GM18858 (cell line): ENCODE results near the gene MZF1.
"Not testable (repeated sequence)": the region's sequence is repeated elsewhere in the genome, so short reads cannot be mapped to it uniquely, and the experiment has no call there.

ENCODE experiments used
- ATAC-seq: cut with Tn5 transposase; IDR thresholded peaks from one replicate; pipeline ENCODE4 v1.9.1; 2021; ENCODE audit not compliant: unreplicated experiment

Gene MZF1

GRCh38 chr19:58572818-58573657, at the start of gene MZF1:
MZF1 (minus strand) TSS chr19:58573335; CDS start chr19:58571389, 1,946 bp downstream.
- ATAC-seq, result peak; percentile 36

- ATAC-seq, result not testable (repeated sequence)
Observed at GRCh38 chr19:58607213-58607612, 34.1 kb upstream of the MZF1 start.

- not testable (repeated sequence) for ATAC-seq
Observed at GRCh38 chr19:58606251-58606896, 33.2 kb upstream of the MZF1 start.

- ATAC-seq, result no peak
Observed at GRCh38 chr19:58586133-58586765, 13.1 kb upstream of the MZF1 start.

- no peak for ATAC-seq
Observed at GRCh38 chr19:58585442-58586132, 12.5 kb upstream of the MZF1 start.

GRCh38 chr19:58584498-58585441, 11.6 kb upstream of the MZF1 start:
- no peak for ATAC-seq

GRCh38 chr19:58582985-58583384, 9.8 kb upstream of the MZF1 start:
- ATAC-seq, result no peak

- ATAC-seq, result no peak
Observed at GRCh38 chr19:58581227-58582141, 8.3 kb upstream of the MZF1 start.

- ATAC-seq, result no peak
Observed at GRCh38 chr19:58579473-58580142, 6.5 kb upstream of the MZF1 start.

- no peak for ATAC-seq
Observed at GRCh38 chr19:58578012-58578925, 5.1 kb upstream of the MZF1 start.

GRCh38 chr19:58577581-58577980, 4.4 kb upstream of the MZF1 start:
- not testable (repeated sequence) for ATAC-seq

- ATAC-seq, result peak; percentile 36
Observed at GRCh38 chr19:58575183-58576041, 2.3 kb upstream of the MZF1 start.

GRCh38 chr19:58573658-58574164, 576 bp upstream of the MZF1 start:
- no peak for ATAC-seq

GRCh38 chr19:58572026-58572817, 913 bp downstream of the MZF1 start:
- no peak for ATAC-seq

- no peak for ATAC-seq
Observed at GRCh38 chr19:58571575-58571947, 1.6 kb downstream of the MZF1 start.
